Loucy (cell line): ENCODE results near the gene MGA.

ENCODE experiments used
- H2AFZ ChIP-seq: fragments of 200-600 bp; sonication (generic); 2 replicates; pipeline ENCODE4 v1.6.0; 2016; ENCODE audit warnings: antibody characterized with exemption, mild to moderate bottlenecking, low read length, moderate library complexity
- H3F3A ChIP-seq: fragments of 200-600 bp; 2 replicates; pipeline ENCODE4 v1.6.0; 2016; ENCODE audit warnings: antibody characterized with exemption, low read depth, mild to moderate bottlenecking
- H3K27me3 ChIP-seq: fragments of 200-600 bp; sonication (generic); 2 replicates; pipeline ENCODE4 v1.6.1; 2014; ENCODE audit warnings: low read length, mild to moderate bottlenecking; ENCODE audit not compliant: insufficient read depth, poor library complexity, severe bottlenecking
- H3K36me3 ChIP-seq: fragments of 200-600 bp; sonication (generic); 2 replicates; pipeline ENCODE4 v1.6.1; 2016; ENCODE audit warnings: low read length; ENCODE audit not compliant: insufficient read depth
- H3K4me1 ChIP-seq: fragments of 200-600 bp; sonication (generic); 2 replicates; pipeline ENCODE4 v1.5.1; 2014; ENCODE audit warnings: low read length, mild to moderate bottlenecking; ENCODE audit not compliant: insufficient read depth, poor library complexity, severe bottlenecking
- H3K4me2 ChIP-seq: fragments of 200-600 bp; sonication (generic); 2 replicates; pipeline ENCODE4 v1.6.0; 2014; ENCODE audit warnings: antibody characterized with exemption, low read length, low read depth, mild to moderate bottlenecking; ENCODE audit not compliant: poor library complexity, severe bottlenecking
- H3K4me3 ChIP-seq: fragments of 200-600 bp; sonication (generic); 2 replicates; pipeline ENCODE4 v1.5.1; 2014; ENCODE audit warnings: low read length, mild to moderate bottlenecking, mixed read lengths; ENCODE audit not compliant: poor library complexity, severe bottlenecking
- H3K79me2 ChIP-seq: fragments of 200-600 bp; sonication (generic); 2 replicates; pipeline ENCODE4 v1.6.1; 2014; ENCODE audit warnings: low read length; ENCODE audit not compliant: insufficient read depth
- H3K9ac ChIP-seq: fragments of 200-600 bp; sonication (generic); 2 replicates; pipeline ENCODE4 v1.6.0; 2014; ENCODE audit warnings: mild to moderate bottlenecking, low read depth, low read length, moderate library complexity; ENCODE audit not compliant: poor library complexity, severe bottlenecking
- H3K9me2 ChIP-seq: fragments of 200-600 bp; sonication (generic); replicated peaks from 2 replicates; pipeline ENCODE4 v1.6.1; 2016; ENCODE audit warnings: low read depth, low read length, mixed read lengths
- H3K9me3 ChIP-seq: fragments of 200-600 bp; sonication (generic); 2 replicates; pipeline ENCODE4 v1.6.1; 2014; ENCODE audit warnings: mild to moderate bottlenecking, antibody characterized with exemption, low read length, low read depth; ENCODE audit not compliant: insufficient read depth
- H4K20me1 ChIP-seq: fragments of 200-600 bp; sonication (generic); 2 replicates; pipeline ENCODE4 v1.6.0; 2014; ENCODE audit warnings: antibody characterized with exemption, low read length, mild to moderate bottlenecking; ENCODE audit not compliant: insufficient read depth, poor library complexity, severe bottlenecking
- EZH2phosphoT487 ChIP-seq: fragments of 200-600 bp; IDR thresholded peaks from 2 replicates; pipeline ENCODE4 v1.6.1; 2018; ENCODE audit warnings: antibody characterized with exemption, mild to moderate bottlenecking, moderate library complexity, borderline replicate concordance
- TF ChIP-seq, protein P1 (sequence below): fragments of 200-600 bp; sonication (generic); conservative IDR thresholded peaks from 2 replicates; pipeline ENCODE4 v1.5.1; 2014; ENCODE audit warnings: mild to moderate bottlenecking, antibody characterized with exemption, low read length

Gene MGA

GRCh38 chr15:41779662-41780157, 119.5 kb downstream of the MGA start:
- Histone ChIP-seq H2AFZ (no peak overlapping the region), H3K79me2 (peaks cover 80% of the 10 kb centered on the region), H3K27me3 (no peaks in the 10 kb centered on the region), H3K4me1 (peaks cover 85% of the 10 kb centered on the region), H3K9me3 (no peaks in the 10 kb centered on the region), H3K36me3 (no peaks in the 10 kb centered on the region), H3F3A (no peaks in the 10 kb centered on the region), H3K9me2 (no peaks in the 10 kb centered on the region), H4K20me1 (no peaks in the 10 kb centered on the region), H3K4me2 (peak overlapping the region; percentile 91), H3K4me3 (peak overlapping the region; percentile 54), H3K9ac (peak overlapping the region; percentile 71)
- TF ChIP-seq, protein P1, sequence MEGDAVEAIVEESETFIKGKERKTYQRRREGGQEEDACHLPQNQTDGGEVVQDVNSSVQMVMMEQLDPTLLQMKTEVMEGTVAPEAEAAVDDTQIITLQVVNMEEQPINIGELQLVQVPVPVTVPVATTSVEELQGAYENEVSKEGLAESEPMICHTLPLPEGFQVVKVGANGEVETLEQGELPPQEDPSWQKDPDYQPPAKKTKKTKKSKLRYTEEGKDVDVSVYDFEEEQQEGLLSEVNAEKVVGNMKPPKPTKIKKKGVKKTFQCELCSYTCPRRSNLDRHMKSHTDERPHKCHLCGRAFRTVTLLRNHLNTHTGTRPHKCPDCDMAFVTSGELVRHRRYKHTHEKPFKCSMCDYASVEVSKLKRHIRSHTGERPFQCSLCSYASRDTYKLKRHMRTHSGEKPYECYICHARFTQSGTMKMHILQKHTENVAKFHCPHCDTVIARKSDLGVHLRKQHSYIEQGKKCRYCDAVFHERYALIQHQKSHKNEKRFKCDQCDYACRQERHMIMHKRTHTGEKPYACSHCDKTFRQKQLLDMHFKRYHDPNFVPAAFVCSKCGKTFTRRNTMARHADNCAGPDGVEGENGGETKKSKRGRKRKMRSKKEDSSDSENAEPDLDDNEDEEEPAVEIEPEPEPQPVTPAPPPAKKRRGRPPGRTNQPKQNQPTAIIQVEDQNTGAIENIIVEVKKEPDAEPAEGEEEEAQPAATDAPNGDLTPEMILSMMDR: no peak
- TF ChIP-seq EZH2phosphoT487: no peak

DNA sequence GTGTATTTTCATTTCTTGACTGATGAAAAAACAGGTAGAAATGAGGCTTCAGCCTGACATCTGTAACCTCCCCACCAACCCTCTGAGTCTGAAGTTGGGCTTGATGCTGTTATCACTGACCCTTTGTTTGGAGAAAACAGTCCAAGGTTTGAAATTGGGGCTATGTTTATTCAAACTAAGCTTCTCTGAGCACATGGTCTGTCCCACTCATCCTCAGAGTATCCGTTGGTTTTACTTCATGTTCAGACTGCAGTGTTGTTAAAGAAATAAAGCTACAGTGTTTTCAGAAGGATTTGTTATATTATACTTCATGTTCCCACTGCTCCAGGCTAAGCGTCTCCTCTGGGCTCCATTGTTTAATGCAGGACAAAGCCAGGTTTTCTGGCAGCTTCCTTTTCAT, 120.1 kb downstream of the MGA start:
- H3K4me1 ChIP-seq: peaks cover 84% of the 10 kb centered on the region
- H3K36me3 ChIP-seq: no peaks in the 10 kb centered on the region
- H3K79me2 ChIP-seq: peaks cover 80% of the 10 kb centered on the region
- H3F3A ChIP-seq: no peaks in the 10 kb centered on the region
- H2AFZ ChIP-seq: no peak overlapping the region
- H4K20me1 ChIP-seq: no peaks in the 10 kb centered on the region
- H3K4me3 ChIP-seq: peak overlapping the region; percentile 54
- no peaks in the 10 kb centered on the region for H3K9me2 ChIP-seq
- H3K9ac ChIP-seq: peak overlapping the region; percentile 71
- H3K9me3 ChIP-seq: no peaks in the 10 kb centered on the region
- TF ChIP-seq, protein P1: no peak
- TF ChIP-seq EZH2phosphoT487: no peak
- peak overlapping the region; percentile 91 for H3K4me2 ChIP-seq
- H3K27me3 ChIP-seq: no peaks in the 10 kb centered on the region

DNA sequence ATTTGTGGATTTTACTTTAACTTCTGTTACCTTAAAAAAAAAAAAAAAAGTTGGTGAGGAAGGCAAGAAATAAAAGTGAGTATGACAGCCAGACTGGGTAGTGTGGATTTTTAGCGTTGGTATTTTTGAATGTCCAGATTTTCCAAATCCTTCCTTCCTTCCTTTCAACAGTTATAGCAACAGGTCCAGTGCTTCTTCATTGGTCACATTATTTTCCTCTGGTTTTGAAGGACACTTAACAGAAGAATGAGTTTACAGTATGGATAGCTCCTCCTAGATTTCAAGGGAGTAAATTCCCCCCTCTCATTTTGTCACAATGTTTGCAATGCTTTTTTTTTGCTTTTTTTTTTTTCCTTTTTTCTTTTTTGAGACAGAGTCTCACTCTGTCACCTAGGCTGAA, 120.5 kb downstream of the MGA start:
- no peaks in the 10 kb centered on the region for H3F3A ChIP-seq
- H3K9me3 ChIP-seq: no peaks in the 10 kb centered on the region
- peak overlapping the region; percentile 71 for H3K9ac ChIP-seq
- no peak overlapping the region for H2AFZ ChIP-seq
- H3K79me2 ChIP-seq: peaks cover 80% of the 10 kb centered on the region
- peak overlapping the region; percentile 54 for H3K4me3 ChIP-seq
- H4K20me1 ChIP-seq: no peaks in the 10 kb centered on the region
- H3K9me2 ChIP-seq: no peaks in the 10 kb centered on the region
- no peaks in the 10 kb centered on the region for H3K36me3 ChIP-seq
- no peaks in the 10 kb centered on the region for H3K27me3 ChIP-seq
- H3K4me1 ChIP-seq: peaks cover 81% of the 10 kb centered on the region
- H3K4me2 ChIP-seq: peak overlapping the region; percentile 91
- TF ChIP-seq, protein P1: no peak
- TF ChIP-seq EZH2phosphoT487: no peak
